H1 (cell line): ENCODE measurements around the gene CEP57L1.

Source experiments
- BRCA1 ChIP-seq: IDR thresholded peaks from 2 replicates; pipeline ENCODE4 v1.6.1; 2012; ENCODE audit warnings: low read depth, low read length, improper control_type of control experiment
- CTCF ChIP-seq, 3 experiments: IDR thresholded peaks; 1 replicate in 2 of 3; 2 replicates in 1 of 3; pipeline versions ENCODE4 v1.5.1 to v1.6.1; 2011; ENCODE audit warnings: low read length in 3 of 3, mild to moderate bottlenecking in 3 of 3, inconsistent platforms in 2 of 3, low read depth in 1 of 3, moderate library complexity in 1 of 3; ENCODE audit not compliant: insufficient read depth in 1 of 3; ENCODE audit errors: control extremely low read depth in 1 of 3
- EP300 ChIP-seq, 2 experiments: IDR thresholded peaks; 1 replicate in 1 of 2; 2 replicates in 1 of 2; pipeline ENCODE4 v1.6.1; 2011 to 2012; ENCODE audit warnings: low read depth in 2 of 2, low read length in 2 of 2, mild to moderate bottlenecking in 2 of 2, borderline replicate concordance in 1 of 2, inconsistent platforms in 1 of 2, moderate library complexity in 1 of 2
- JUND ChIP-seq: IDR thresholded peaks from 2 replicates; pipeline ENCODE4 v1.6.1; 2011; ENCODE audit warnings: mild to moderate bottlenecking, improper control_type of control experiment, low read length
- MAFK ChIP-seq: IDR thresholded peaks from 2 replicates; pipeline ENCODE4 v1.6.1; 2012; ENCODE audit warnings: low read depth, mild to moderate bottlenecking, improper control_type of control experiment, low read length
- MAX ChIP-seq: IDR thresholded peaks from 2 replicates; pipeline ENCODE4 v1.6.1; 2012; ENCODE audit warnings: inconsistent platforms
- POLR2A ChIP-seq, 2 experiments: IDR thresholded peaks; 1 replicate in 1 of 2; 2 replicates in 1 of 2; pipeline ENCODE4 v1.6.1; 2011; ENCODE audit warnings: low read depth in 2 of 2, low read length in 2 of 2, mild to moderate bottlenecking in 2 of 2; ENCODE audit errors: control extremely low read depth in 1 of 2
- RAD21 ChIP-seq, 2 experiments: IDR thresholded peaks in 1 of 2; conservative IDR thresholded peaks in 1 of 2; 2 replicates each; pipeline ENCODE4 v1.6.1; 2011; ENCODE audit warnings: low read depth in 2 of 2, low read length in 2 of 2, improper control_type of control experiment in 1 of 2, inconsistent platforms in 1 of 2, mild to moderate bottlenecking in 1 of 2, moderate library complexity in 1 of 2
- RNF2 ChIP-seq: fragments of 200-900, 300-1000 bp; sonication (generic); IDR thresholded peaks from 2 replicates; pipeline ENCODE4 v1.7.1; 2016; ENCODE audit warnings: borderline replicate concordance, low read depth, mild to moderate bottlenecking, antibody characterized with exemption, low read length; ENCODE audit not compliant: poor library complexity, severe bottlenecking; ENCODE audit errors: missing control alignments

- TF ChIP-seq CTCF (IDR thresholded peaks at IDR 0.05; ENCODE audit: control extremely low read depth in 1 of 3, insufficient read depth in 1 of 3, low read depth in 1 of 3, low read length in 3 of 3) (no peak), MAX (no peak), RAD21 (IDR thresholded peaks at IDR 0.05 in 1 of 2, conservative IDR thresholded peaks at IDR 0.05 in 1 of 2; ENCODE audit: low read depth in 2 of 2, low read length in 2 of 2) (no peak), RNF2 (no peak), JUND (no peak), EP300 (IDR thresholded peaks at IDR 0.05; ENCODE audit: borderline replicate concordance in 1 of 2, low read depth in 2 of 2, low read length in 2 of 2) (no peak), POLR2A (IDR thresholded peaks at IDR 0.05; ENCODE audit: control extremely low read depth in 1 of 2, low read depth in 2 of 2, low read length in 2 of 2) (no peak), MAFK (no peak), BRCA1 (no peak)
Observed at GRCh38 chr6:109117346-109118035, 22.2 kb downstream of the CEP57L1 start.
